ENCODE results near the gene CDYL. TPM values are rescaled to one million over a fixed set of nuclear protein-coding genes. Genes with fewer than 3 reads are reported as not detected.

Gene CDYL
- total and polyA plus RNA-seq, 2 of the 4 experiments (the other 2 are of a cell fraction), result 14.2 to 92.1 TPM

GRCh38 chr6:4813055-4813454 is 36.9 kb downstream of the CDYL start:
- WGBS, 2 experiments (ENCODE audit: extremely low coverage in 2 of 2, insufficient read length in 1 of 2), result no CpG with 5 or more reads among the region's 8 CpGs
- Histone ChIP-seq H3K27ac (ENCODE audit: insufficient read depth, low read length) (no peak overlapping the region), H3K18ac (ENCODE audit: low read depth, low read length) (no peak overlapping the region), H2BK20ac (ENCODE audit: low read depth, low read length) (no peak overlapping the region), H3K4ac (ENCODE audit: low read depth, low read length) (no peak overlapping the region), H3K36me3 (ENCODE audit: control insufficient read depth, insufficient read depth, low read length) (no peaks in the 10 kb centered on the region), H2BK5ac (ENCODE audit: low read depth, low read length, poor library complexity, severe bottlenecking) (no peak overlapping the region), H4K5ac (ENCODE audit: low read depth, low read length) (no peak overlapping the region), H3K9me3 (ENCODE audit: control insufficient read depth, insufficient read depth, low read length) (no peaks in the 10 kb centered on the region), H3K4me1 (ENCODE audit: control insufficient read depth, insufficient read depth, low read length) (peaks cover 6% of the 10 kb centered on the region), H3K14ac (replicated peaks; ENCODE audit: low read depth, low read length) (no peak overlapping the region), H3K23ac (ENCODE audit: low read depth, low read length) (no peak overlapping the region), H3K79me1 (ENCODE audit: low read depth in 1 of 2, low read length in 2 of 2) (peaks cover 20 to 64% of the 10 kb centered on the region in 2 experiments), H4K20me1 (ENCODE audit: insufficient read depth, low read length) (peaks cover 61% of the 10 kb centered on the region), H2AK9ac (replicated peaks; ENCODE audit: low read depth, low read length, poor library complexity) (no peak overlapping the region), H3K9me1 (ENCODE audit: insufficient read depth, low read length) (peaks cover 4% of the 10 kb centered on the region), H3K4me3 (ENCODE audit: insufficient read depth, low read depth, low read length) (no peak overlapping the region), H4K91ac (ENCODE audit: insufficient read depth, low read depth, low read length) (no peak overlapping the region), H2BK15ac (ENCODE audit: low read depth, low read length) (no peak overlapping the region), H3K4me2 (ENCODE audit: low read depth, low read length) (no peak overlapping the region), H3K9ac (ENCODE audit: low read depth, low read length) (no peak overlapping the region), H3K56ac (ENCODE audit: extremely low read depth, insufficient read depth, low read length) (no peak overlapping the region), H2BK120ac (ENCODE audit: low read depth, low read length) (no peak overlapping the region), H2AFZ (replicated peaks; ENCODE audit: low read length, poor library complexity) (no peak overlapping the region), H4K8ac (ENCODE audit: low read depth in 2 of 2, low read length in 2 of 2) (no peak overlapping the region), H3K27me3 (ENCODE audit: control insufficient read depth, insufficient read depth, low read length) (no peaks in the 10 kb centered on the region), H2AK5ac (ENCODE audit: low read depth, low read length) (no peak overlapping the region)
- BruUV-seq (replicated peaks), result no TSS peak
- intact Hi-C loops (cut with micrococcal nuclease), result no loop called here
- TF ChIP-seq MAFK (IDR thresholded peaks at IDR 0.05; ENCODE audit: low read depth, low read length) (no peak), USF2 (IDR thresholded peaks at IDR 0.05; ENCODE audit: low read depth, low read length) (no peak), CTCF (conservative IDR thresholded peaks at IDR 0.05; ENCODE audit: low read depth, low read length) (no peak), RFX5 (IDR thresholded peaks at IDR 0.05; ENCODE audit: low read depth, low read length) (no peak), MXI1 (IDR thresholded peaks at IDR 0.05; ENCODE audit: borderline replicate concordance, low read depth, low read length) (no peak), SMC3 (IDR thresholded peaks at IDR 0.05; ENCODE audit: low read depth, low read length) (no peak), CEBPB (IDR thresholded peaks at IDR 0.05; ENCODE audit: low read depth, low read length) (no peak), RAD21 (IDR thresholded peaks at IDR 0.05; ENCODE audit: low read length) (no peak), MAZ (IDR thresholded peaks at IDR 0.05; ENCODE audit: borderline replicate concordance, low read depth, low read length) (no peak), CHD1 (IDR thresholded peaks at IDR 0.05; ENCODE audit: low read depth, low read length) (no peak), POLR2A (IDR thresholded peaks at IDR 0.05; ENCODE audit: low read depth, low read length) (no peak), ELK1 (IDR thresholded peaks at IDR 0.05; ENCODE audit: borderline replicate concordance, low read depth, low read length) (no peak), BHLHE40 (IDR thresholded peaks at IDR 0.05; ENCODE audit: low read depth, low read length) (no peak), RCOR1 (IDR thresholded peaks at IDR 0.05; ENCODE audit: insufficient replicate concordance, low read length) (no peak), NFE2L2 (IDR thresholded peaks at IDR 0.05; ENCODE audit: low read depth, low read length) (no peak), FOS (IDR thresholded peaks at IDR 0.05; ENCODE audit: low read depth, low read length) (no peak)
- ChIA-PET CTCF (no interaction called here), POLR2A (ENCODE audit: unreplicated experiment) (no interaction called here)
- in situ Hi-C loops (cut with MboI; ENCODE audit: low sequenced_read_pairs), result no loop called here
- ATAC-seq (ENCODE audit: low read depth), result no peak
- no peak for DNase-seq
- dilution Hi-C loops (cut with HindIII; ENCODE audit: low sequenced_read_pairs, unreplicated experiment), result no loop called here

Data from IMR-90 (cell line).